PFSK-1 (cell line): ENCODE measurements around the gene CCDC86.

Experiments used
- POLR2AphosphoS5 ChIP-seq: IDR thresholded peaks from 2 replicates; pipeline ENCODE4 v1.6.1; 2012; ENCODE audit warnings: low read depth, mild to moderate bottlenecking, control low read depth, low read length, moderate library complexity
- REST ChIP-seq, 2 experiments: IDR thresholded peaks; 2 replicates each; pipeline versions ENCODE4 v1.6.1 to v1.8.0; 2011 to 2012; ENCODE audit warnings: low read depth in 2 of 2, low read length in 2 of 2, control low read depth in 1 of 2, inconsistent platforms in 1 of 2, mild to moderate bottlenecking in 1 of 2, moderate library complexity in 1 of 2; ENCODE audit not compliant: insufficient read depth in 1 of 2
- TAF1 ChIP-seq: IDR thresholded peaks from 2 replicates; pipeline ENCODE4 v1.6.1; 2012; ENCODE audit warnings: low read length, control low read depth, borderline replicate concordance; ENCODE audit not compliant: insufficient read depth

- TF ChIP-seq POLR2AphosphoS5 (no peak), REST (IDR thresholded peaks at IDR 0.05; ENCODE audit: insufficient read depth in 1 of 2, low read depth in 2 of 2, low read length in 2 of 2) (no peak), TAF1 (no peak)
Measured at GRCh38 chr11:60831143-60831500, 10.8 kb upstream of the CCDC86 start.
